Retinal pigment epithelial cell (primary cell): Measurements from ENCODE around the gene SLC17A7.
A peak's percentile ranks its signal among the peaks of the same experiment; 100 is the strongest.

Source experiments
- DNase-seq: peaks from one replicate; pipeline ENCODE4 v3.0.0-alpha.2; 2010; ENCODE audit warnings: low read depth
- H3K4me3 ChIP-seq: 2 replicates; pipeline ENCODE4 v1.5.1; 2011; ENCODE audit warnings: mild to moderate bottlenecking, low read length, control low read depth, moderate library complexity
- CTCF ChIP-seq: conservative IDR thresholded peaks from 2 replicates; pipeline ENCODE4 v1.5.1; 2011; ENCODE audit warnings: low read depth, low read length, control low read depth, inconsistent platforms

SLC17A7 gene

DNA sequence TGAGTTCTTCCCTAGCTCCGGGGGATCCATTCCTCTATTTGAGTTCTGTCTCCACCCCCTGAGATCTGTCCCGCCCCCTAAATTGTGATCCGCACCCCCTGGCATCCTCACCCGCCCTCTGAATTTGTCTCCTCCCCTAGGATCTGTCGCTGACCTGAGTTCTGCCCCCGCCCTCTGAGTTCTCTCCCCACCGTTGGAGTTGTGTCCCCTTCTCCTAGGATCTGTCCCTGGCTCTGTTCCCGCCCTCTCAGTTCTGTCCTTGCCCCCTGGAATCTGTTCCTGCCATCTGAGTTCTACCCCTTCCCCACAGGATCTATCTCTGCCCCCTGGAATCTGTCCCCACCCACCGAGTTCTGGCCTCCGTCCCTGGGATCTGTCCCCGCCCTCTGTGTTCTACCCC lies 1.0 kb upstream of the SLC17A7 start:
- TF ChIP-seq CTCF: no peak
- DNase-seq: no peak
- peak overlapping the region; percentile 62 for H3K4me3 ChIP-seq

GRCh38 chr19:49441960-49442350 lies 628 bp upstream of the SLC17A7 start:
- H3K4me3 ChIP-seq: no peak overlapping the region
- no peak for TF ChIP-seq CTCF
- no peak for DNase-seq

DNA sequence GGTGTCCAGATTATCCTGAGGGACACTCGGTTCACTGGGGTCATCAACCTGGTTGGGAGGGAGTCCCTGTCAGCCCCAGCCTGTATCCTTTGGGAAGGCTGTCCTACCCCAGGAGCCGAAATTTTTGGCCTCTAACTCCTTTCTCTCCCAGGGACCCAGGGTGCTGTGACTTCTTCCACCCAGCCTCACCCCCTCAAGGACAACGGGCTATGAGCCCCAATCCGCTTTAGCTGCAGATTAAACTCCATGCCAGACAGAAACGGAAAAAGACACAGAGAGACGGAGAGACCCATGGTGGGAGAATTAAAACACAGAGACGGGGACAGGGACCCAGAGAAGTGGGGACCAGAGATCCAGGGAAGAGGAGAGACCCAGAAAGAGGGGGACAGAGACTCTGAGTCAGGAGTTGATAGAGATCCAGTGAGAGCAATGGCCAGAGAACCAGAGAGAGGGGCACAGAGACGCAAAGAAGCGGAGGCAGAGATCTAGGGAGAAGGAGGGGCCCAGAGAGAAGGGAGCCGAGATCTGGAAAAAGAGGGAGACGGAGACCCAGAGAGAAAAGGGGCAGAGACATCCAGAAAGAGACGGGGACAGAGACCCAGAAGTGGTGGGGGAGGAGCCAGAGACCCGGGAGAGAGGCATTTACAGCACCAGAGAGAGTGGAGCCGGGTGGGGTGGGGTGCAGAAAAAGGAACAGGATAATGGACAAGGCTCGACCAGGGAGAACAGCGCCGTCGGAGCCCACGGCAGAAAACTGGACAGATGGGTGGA lies 703 bp downstream of the SLC17A7 start:
- TF ChIP-seq CTCF: no peak
- H3K4me3 ChIP-seq: no peak overlapping the region
- DNase-seq: no peak

- no peak for DNase-seq
- TF ChIP-seq CTCF: no peak
Observed at GRCh38 chr19:49439836-49440235, 1.5 kb downstream of the SLC17A7 start.

GRCh38 chr19:49438261-49438660 lies 3.1 kb downstream of the SLC17A7 start:
- DNase-seq: no peak
- no peak overlapping the region for H3K4me3 ChIP-seq
- TF ChIP-seq CTCF: no peak

More at GRCh38 chr19:49439836-49440235, 1.5 kb downstream of the SLC17A7 start:
- no peak overlapping the region for H3K4me3 ChIP-seq

- no peak overlapping the region for H3K4me3 ChIP-seq
- no peak for TF ChIP-seq CTCF
- no peak for DNase-seq
Observed at GRCh38 chr19:49437231-49437630, 4.1 kb downstream of the SLC17A7 start.

- TF ChIP-seq CTCF: no peak
- no peak overlapping the region for H3K4me3 ChIP-seq
- DNase-seq: no peak
Observed at GRCh38 chr19:49436381-49437017, 4.8 kb downstream of the SLC17A7 start.
